GM12874 (cell line): Measurements from ENCODE around the gene SNX30.

ENCODE experiments used
- CTCF ChIP-seq: IDR thresholded peaks from 2 replicates; pipeline ENCODE4 v1.5.1; 2011; ENCODE audit warnings: low read depth, mild to moderate bottlenecking, control low read depth, low read length, moderate library complexity; ENCODE audit not compliant: insufficient read depth

The SNX30 gene

GRCh38 chr9:112900488-112900887 is 149.9 kb downstream of the SNX30 start:
- TF ChIP-seq CTCF: no peak

- TF ChIP-seq CTCF: no peak
These were observed 150.3 kb downstream of the SNX30 start for GRCh38 chr9:112900901-112901300.

- no peak for TF ChIP-seq CTCF
These were observed 154.5 kb downstream of the SNX30 start for GRCh38 chr9:112905084-112905483.

GRCh38 chr9:112911736-112912135 is 161.2 kb downstream of the SNX30 start:
- TF ChIP-seq CTCF: no peak

GRCh38 chr9:112912636-112913035 is 162.1 kb downstream of the SNX30 start:
- TF ChIP-seq CTCF: no peak

GRCh38 chr9:112913326-112913725 is 162.8 kb downstream of the SNX30 start:
- TF ChIP-seq CTCF: no peak

- TF ChIP-seq CTCF: no peak
These were observed 164.0 kb downstream of the SNX30 start for GRCh38 chr9:112914524-112914923.
